Spleen (tissue), 7 donors: Measurements from ENCODE around the gene CSTPP1.

Experiments used
- CTCF ChIP-seq, 11 experiments: fragments of 200-600 bp in 7 of 11; fragments of 450-650 bp in 4 of 11; sonication (generic) in 4 of 11; IDR thresholded peaks in 8 of 11; conservative IDR thresholded peaks in 3 of 11; 1 replicate in 7 of 11; 2 replicates in 4 of 11; pipeline versions ENCODE4 v1.4.0 to v1.8.0; 2016 to 2021; ENCODE audit warnings: antibody characterized with exemption in 11 of 11, inconsistent platforms in 4 of 11, mild to moderate bottlenecking in 1 of 11
- POLR2A ChIP-seq, 3 donors: fragments of 450-650 bp; IDR thresholded peaks; one replicate each; pipeline ENCODE4 v1.5.1; 2017; ENCODE audit warnings: antibody characterized with exemption in 3 of 3, mild to moderate bottlenecking in 1 of 3
- POLR2AphosphoS5 ChIP-seq, 3 donors: sonication (generic); formaldehyde crosslinking; IDR thresholded peaks; one replicate each; pipeline ENCODE4 v1.5.1; 2017; ENCODE audit warnings: antibody characterized with exemption in 3 of 3
- donor health status: DM: no; HTN: no; CAD: no; lungs with moderate emphysema.
- donor health status: DM: no; HTN: no; CAD: no.
- donor health status: DM: no; HTN: no; CAD: no.

- no peak for TF ChIP-seq CTCF (IDR thresholded peaks at IDR 0.05 in 8 of 11, conservative IDR thresholded peaks at IDR 0.05 in 3 of 11)
- TF ChIP-seq POLR2AphosphoS5 (IDR thresholded peaks at IDR 0.05), result peak in 1 of 3 donors; percentile 58
- no peak for TF ChIP-seq POLR2A (IDR thresholded peaks at IDR 0.05)
Measured at GRCh38 chr11:47164321-47164720, 227.8 kb downstream of the CSTPP1 start.
